H1 (cell line): ENCODE measurements around the gene ABCD1. TPM values are rescaled to one million over a fixed set of nuclear protein-coding genes. Genes with fewer than 3 reads are reported as not detected.

Experiments
- CTCF ChIA-PET: fragments of 300-600 bp; sonication (Branson Sonifier 250); formaldehyde crosslinking; loops from one replicate; lab custom pipeline; 2021; ENCODE audit not compliant: partially characterized antibody; lab: Charles Lee
- POLR2A ChIA-PET: fragments of 300-600 bp; sonication (Branson Sonifier 250); formaldehyde crosslinking; loops from one replicate; lab custom pipeline; 2021; ENCODE audit warnings: inconsistent platforms; ENCODE audit not compliant: partially characterized antibody; lab: Charles Lee
- DNase-seq, 2 experiments: peaks; one replicate each; pipeline versions ENCODE4 v3.0.0 to v3.0.0-alpha.2; 2010 to 2022; ENCODE audit warnings: low spot score in 2 of 2, low read depth in 1 of 2, mixed read lengths in 1 of 2
- FAIRE-seq: peaks from 2 replicates; lab custom pipeline; 2011; peaks lifted over from hg19 to GRCh38; lab: Jason Lieb, UNC
- H2AFZ ChIP-seq: 2 replicates; pipeline ENCODE4 v1.8.1; 2012; ENCODE audit warnings: low read length, inconsistent platforms
- H2AK5ac ChIP-seq: 2 replicates; pipeline ENCODE4 v1.6.1; 2013; ENCODE audit warnings: low read depth, low read length
- H2BK120ac ChIP-seq: replicated peaks from 2 replicates; pipeline ENCODE3; 2013; ENCODE audit warnings: low read depth, low read length, inconsistent platforms
- H2BK12ac ChIP-seq: 2 replicates; pipeline ENCODE4 v1.6.1; 2013; ENCODE audit warnings: low read depth, low read length
- H2BK15ac ChIP-seq: 2 replicates; pipeline ENCODE4 v1.6.1; 2013; ENCODE audit warnings: low read length
- H2BK20ac ChIP-seq: 2 replicates; pipeline ENCODE4 v1.6.1; 2013; ENCODE audit warnings: low read length
- H2BK5ac ChIP-seq: 2 replicates; pipeline ENCODE4 v1.6.1; 2013; ENCODE audit warnings: low read depth, low read length
- H3K14ac ChIP-seq: 2 replicates; pipeline ENCODE4 v1.6.1; 2013; ENCODE audit warnings: inconsistent platforms; ENCODE audit not compliant: insufficient read length
- H3K18ac ChIP-seq: 2 replicates; pipeline ENCODE4 v1.6.1; 2013; ENCODE audit warnings: low read length; ENCODE audit errors: extremely low read depth
- H3K23ac ChIP-seq: 2 replicates; pipeline ENCODE4 v1.6.1; 2013; ENCODE audit warnings: inconsistent platforms; ENCODE audit not compliant: insufficient read length
- H3K23me2 ChIP-seq: 2 replicates; pipeline ENCODE4 v1.6.1; 2013; ENCODE audit warnings: low read depth, low read length
- H3K27ac ChIP-seq: 2 replicates; pipeline ENCODE4 v1.6.1; 2011; ENCODE audit warnings: low read depth, low read length, inconsistent platforms
- H3K27me3 ChIP-seq, 4 experiments: replicated peaks in 1 of 4; 1 replicate in 1 of 4; 2 replicates in 3 of 4; pipeline versions ENCODE4 v1.6.1 to v1.8.1; 2011 to 2013; ENCODE audit warnings: low read length in 3 of 4, mild to moderate bottlenecking in 3 of 4, inconsistent platforms in 2 of 4, mixed read lengths in 2 of 4, moderate library complexity in 1 of 4; ENCODE audit not compliant: control insufficient read depth in 3 of 4, insufficient read depth in 3 of 4; ENCODE audit errors: extremely low read depth in 1 of 4
- H3K36me3 ChIP-seq, 4 experiments: 2 replicates each; pipeline versions ENCODE4 v1.6.1 to v1.8.1; 2011 to 2013; ENCODE audit warnings: mild to moderate bottlenecking in 4 of 4, low read length in 3 of 4, moderate library complexity in 2 of 4, control low read depth in 1 of 4, inconsistent platforms in 1 of 4; ENCODE audit not compliant: insufficient read depth in 4 of 4, control insufficient read depth in 2 of 4
- H3K4ac ChIP-seq: replicated peaks from 2 replicates; pipeline ENCODE3; 2013; ENCODE audit warnings: low read length, low read depth, mixed read lengths, inconsistent platforms; ENCODE audit not compliant: insufficient read length
- H3K4me1 ChIP-seq, 4 experiments: replicated peaks in 1 of 4; 1 replicate in 1 of 4; 2 replicates in 3 of 4; pipeline versions ENCODE4 v1.6.1 to v1.8.1; 2011 to 2013; ENCODE audit warnings: low read length in 3 of 4, inconsistent platforms in 2 of 4, mixed read lengths in 1 of 4; ENCODE audit not compliant: insufficient read depth in 4 of 4, control insufficient read depth in 3 of 4
- H3K4me2 ChIP-seq, 2 experiments: 2 replicates each; pipeline versions ENCODE4 v1.6.1 to v1.8.1; 2011 to 2013; ENCODE audit warnings: low read depth in 2 of 2, low read length in 2 of 2, control low read depth in 1 of 2, inconsistent platforms in 1 of 2, mild to moderate bottlenecking in 1 of 2; ENCODE audit not compliant: insufficient read depth in 1 of 2
- H3K4me3 ChIP-seq, 4 experiments: fragments of 200-600, 300-600 bp in 1 of 4; sonication (generic), shearing (Covaris generic), sonication (Bioruptor Twin) in 1 of 4; 2 replicates each; pipeline versions ENCODE4 v1.5.1 to v1.8.1; 2011 to 2016; ENCODE audit warnings: low read length in 4 of 4, low read depth in 3 of 4, control low read depth in 2 of 4, inconsistent platforms in 2 of 4, mild to moderate bottlenecking in 2 of 4, mixed read lengths in 1 of 4, moderate library complexity in 1 of 4; ENCODE audit not compliant: insufficient read depth in 2 of 4; ENCODE audit errors: extremely low read depth in 1 of 4
- H3K56ac ChIP-seq: replicated peaks from 2 replicates; pipeline ENCODE3; 2013; ENCODE audit warnings: low read depth, mild to moderate bottlenecking, mixed read lengths, low read length, inconsistent platforms; ENCODE audit not compliant: insufficient read length
- H3K79me1 ChIP-seq: 2 replicates; pipeline ENCODE4 v1.6.1; 2013; ENCODE audit warnings: low read depth, low read length, control low read depth
- H3K79me2 ChIP-seq, 2 experiments: 2 replicates each; pipeline versions ENCODE4 v1.6.1 to v1.8.1; 2012 to 2013; ENCODE audit warnings: low read length in 2 of 2, mild to moderate bottlenecking in 2 of 2, inconsistent platforms in 1 of 2; ENCODE audit not compliant: insufficient read depth in 2 of 2, control insufficient read depth in 1 of 2
- H3K9ac ChIP-seq, 4 experiments: replicated peaks in 1 of 4; 1 replicate in 1 of 4; 2 replicates in 3 of 4; pipeline versions ENCODE4 v1.6.1 to v1.8.1; 2011 to 2013; ENCODE audit warnings: low read depth in 3 of 4, low read length in 3 of 4, control low read depth in 2 of 4, mild to moderate bottlenecking in 2 of 4, moderate library complexity in 2 of 4, inconsistent platforms in 1 of 4; ENCODE audit errors: extremely low read depth in 1 of 4
- H3K9me3 ChIP-seq, 2 experiments: 2 replicates each; pipeline versions ENCODE4 v1.6.1 to v1.8.1; 2012 to 2013; ENCODE audit warnings: mild to moderate bottlenecking in 2 of 2, moderate library complexity in 2 of 2, control low read depth in 1 of 2, inconsistent platforms in 1 of 2, low read depth in 1 of 2, low read length in 1 of 2, mixed read lengths in 1 of 2; ENCODE audit not compliant: insufficient read depth in 2 of 2
- H4K20me1 ChIP-seq, 2 experiments: replicated peaks in 1 of 2; 2 replicates each; pipeline versions ENCODE3 to v1.8.1; 2011 to 2013; ENCODE audit warnings: inconsistent platforms in 2 of 2, low read length in 2 of 2, mild to moderate bottlenecking in 1 of 2; ENCODE audit not compliant: insufficient read depth in 2 of 2, control insufficient read depth in 1 of 2
- H4K5ac ChIP-seq: 2 replicates; pipeline ENCODE4 v1.6.1; 2013; ENCODE audit warnings: low read length, low read depth, mixed read lengths, inconsistent platforms; ENCODE audit not compliant: insufficient read length
- H4K8ac ChIP-seq: 2 replicates; pipeline ENCODE4 v1.8.0; 2013; ENCODE audit warnings: mild to moderate bottlenecking, moderate library complexity, low read length, inconsistent platforms; ENCODE audit not compliant: insufficient read depth; ENCODE audit errors: extremely low read depth
- H4K91ac ChIP-seq: replicated peaks from 2 replicates; pipeline ENCODE3; 2013; ENCODE audit warnings: low read length, mixed read lengths, inconsistent platforms; ENCODE audit not compliant: insufficient read length
- EP300 ChIP-seq, 2 experiments: IDR thresholded peaks; 1 replicate in 1 of 2; 2 replicates in 1 of 2; pipeline ENCODE4 v1.6.1; 2011 to 2012; ENCODE audit warnings: low read depth in 2 of 2, low read length in 2 of 2, mild to moderate bottlenecking in 2 of 2, borderline replicate concordance in 1 of 2, inconsistent platforms in 1 of 2, moderate library complexity in 1 of 2
- SP2 ChIP-seq: IDR thresholded peaks from 2 replicates; pipeline ENCODE4 v1.6.1; 2012; ENCODE audit warnings: mild to moderate bottlenecking, low read length, inconsistent platforms
- WGBS, 2 experiments: shearing (Covaris generic) in 1 of 2; methylation state at CpG; one replicate each; pipeline versions ENCODE4 v1.1.6 to v1.1.7; 2013 to 2015; ENCODE audit warnings: low lambda C conversion rate in 2 of 2, mixed read lengths in 2 of 2, inconsistent platforms in 1 of 2, low coverage in 1 of 2, missing lambda C conversion rate in 1 of 2; ENCODE audit not compliant: insufficient replicate concordance in 2 of 2, insufficient coverage in 1 of 2, insufficient read length in 1 of 2; ENCODE audit errors: extremely low coverage in 1 of 2, missing lambda C conversion rate in 1 of 2; 5-methylcytosine and 5-hydroxymethylcytosine counted together
- polyA plus RNA-seq, 7 experiments: library from polyadenylated mRNA; depleted of rRNA in 3 of 7; stranded (reverse) in 5 of 7; unstranded in 2 of 7; fragments of >200 nt in 5 of 7; fragments of 200-250 nt in 2 of 7; gene quantifications; 1 replicate in 5 of 7; 2 replicates in 1 of 7; 4 replicates in 1 of 7; pipeline versions ENCODE4 v1.2.1 to v1.2.3, GENCODE V29; 2011 to 2013; ENCODE audit warnings: missing spikeins in 2 of 7, mixed read lengths in 2 of 7
- total RNA-seq: library from RNA; stranded (reverse); fragmentation: NEBNext Ultra II Directional; extraction: Animal tissue kit (Norgen Biotek cat#: 25700); gene quantifications from 2 replicates; pipeline ENCODE4 v1.2.1, GENCODE V29; 2021

Gene ABCD1
- total and polyA plus RNA-seq, 2 of the 8 experiments (the other 6 are each of a cell fraction or from before 2014, with no cell fraction given): 3.1 to 6.6 TPM

- Histone ChIP-seq H2AFZ (no peak overlapping the region), H3K23ac (no peak overlapping the region), H2BK15ac (no peak overlapping the region), H2AK5ac (no peak overlapping the region), H3K18ac (no peak overlapping the region), H3K27ac (no peak overlapping the region), H3K56ac (no peak overlapping the region), H2BK5ac (no peak overlapping the region), H3K4me2 (no peak overlapping the region), H4K91ac (no peak overlapping the region), H3K36me3 (no peaks in the 10 kb centered on the region), H3K79me2 (no peaks in the 10 kb centered on the region), H3K23me2 (no peaks in the 10 kb centered on the region), H3K79me1 (no peaks in the 10 kb centered on the region), H3K27me3 (no peaks in the 10 kb centered on the region), H3K4me3 (no peak overlapping the region), H2BK20ac (no peak overlapping the region), H2BK12ac (no peak overlapping the region), H3K9ac (no peak overlapping the region), H4K5ac (no peak overlapping the region), H4K20me1 (peaks cover 0 to 3% of the 10 kb centered on the region in 2 experiments)
- no peak for FAIRE-seq
- CTCF ChIA-PET: no interaction called here
- WGBS, 2 experiments: 97% methylated on average over 6 of the region's 14 CpGs; no CpG with 5 or more reads in 1 of the 2 experiments
- no peak for TF ChIP-seq EP300 (IDR thresholded peaks at IDR 0.05; ENCODE audit: borderline replicate concordance in 1 of 2, low read depth in 2 of 2, low read length in 2 of 2)
- TF ChIP-seq SP2: no peak
- TF ChIP-seq, all 59 proteins: peak for 0
- Histone ChIP-seq H3K4me1 (peaks cover under 1 to 4% (median 3%) of the 10 kb centered on the region in 4 experiments; a peak in 5 of 7 replicates), H4K8ac (no peak overlapping the region), H3K4ac (no peak overlapping the region), H3K14ac (no peak overlapping the region), H3K9me3 (no peaks in the 10 kb centered on the region), H2BK120ac (no peak overlapping the region)
- POLR2A ChIA-PET: no interaction called here
- DNase-seq: no peak
Observed at GRCh38 chrX:153732401-153732800, 7.7 kb downstream of the ABCD1 start.
